ENCODE measurements around the gene S100A4.
"Not testable (repeated sequence)": the region's sequence is repeated elsewhere in the genome, so short reads cannot be mapped to it uniquely, and the experiment has no call there.

Gene S100A4

DNA sequence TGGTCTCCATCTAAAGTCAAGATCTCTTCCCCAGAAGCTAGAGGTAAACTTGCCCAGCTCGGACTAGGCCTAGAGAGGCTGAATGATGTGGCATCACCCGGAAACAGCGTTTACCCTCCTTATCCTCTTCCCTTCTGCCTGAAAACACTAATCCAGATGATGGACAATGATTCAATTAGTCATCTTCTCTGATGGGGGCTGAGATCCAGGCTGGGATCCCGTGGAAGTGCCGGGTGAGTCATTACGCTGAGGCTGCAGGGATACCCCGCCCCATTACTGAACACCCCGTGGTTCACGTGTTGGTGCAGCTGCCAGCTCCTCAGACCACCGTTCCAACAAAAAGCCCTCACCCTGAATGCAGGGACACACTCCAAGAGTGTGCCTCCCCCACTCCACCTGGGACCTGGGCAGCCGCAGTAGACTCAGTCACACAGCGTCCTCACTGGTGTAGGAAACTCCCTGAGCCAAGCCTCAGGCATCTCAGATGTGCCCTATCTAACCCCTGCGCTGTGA, 11.9 kb downstream of the S100A4 start:
- peak; percentile 47 for DNase-seq (ENCODE audit: low spot score)

DNA sequence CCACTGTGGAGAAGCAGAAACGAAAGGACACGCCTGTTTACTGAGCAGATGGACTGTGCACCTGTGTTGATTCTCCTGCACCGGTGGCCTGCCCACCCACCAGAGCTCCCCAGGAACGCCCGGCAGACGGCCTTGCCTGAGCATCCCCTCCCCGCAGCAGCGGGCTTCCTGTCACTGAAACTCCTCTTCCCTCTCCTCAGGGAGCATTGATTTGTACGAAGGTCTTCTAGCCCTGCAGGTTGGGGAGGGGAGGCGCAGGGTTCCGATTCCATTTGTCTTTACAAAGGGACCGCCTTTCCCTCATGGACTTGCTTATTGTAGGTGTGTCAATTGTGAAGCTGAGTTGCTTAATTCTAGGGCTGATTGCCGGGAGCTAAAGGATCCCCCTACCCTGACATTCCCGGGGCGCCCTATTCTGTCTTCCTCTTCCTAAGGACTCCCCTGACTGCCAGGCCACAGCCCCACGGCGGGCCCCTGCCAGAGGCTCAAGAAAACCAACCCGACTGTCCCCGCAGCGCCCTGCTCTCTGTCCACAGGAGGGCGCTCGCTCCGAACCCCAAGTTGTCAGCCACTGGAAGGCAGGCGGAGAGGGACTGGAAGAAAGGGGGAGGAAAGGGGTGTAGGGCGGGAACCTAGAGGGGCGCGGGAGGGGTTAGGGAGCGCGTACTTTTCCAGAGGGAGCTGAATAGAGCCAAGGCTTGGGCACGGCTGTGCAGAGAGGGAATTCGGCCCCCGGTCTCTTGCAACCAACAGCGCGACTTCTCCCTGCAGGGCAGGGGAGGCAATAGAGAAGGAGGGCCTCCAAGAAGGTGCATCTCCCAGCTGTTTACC, 12.6 kb downstream of the S100A4 start:
- DNase-seq (ENCODE audit: low spot score): peak; percentile 86

DNA sequence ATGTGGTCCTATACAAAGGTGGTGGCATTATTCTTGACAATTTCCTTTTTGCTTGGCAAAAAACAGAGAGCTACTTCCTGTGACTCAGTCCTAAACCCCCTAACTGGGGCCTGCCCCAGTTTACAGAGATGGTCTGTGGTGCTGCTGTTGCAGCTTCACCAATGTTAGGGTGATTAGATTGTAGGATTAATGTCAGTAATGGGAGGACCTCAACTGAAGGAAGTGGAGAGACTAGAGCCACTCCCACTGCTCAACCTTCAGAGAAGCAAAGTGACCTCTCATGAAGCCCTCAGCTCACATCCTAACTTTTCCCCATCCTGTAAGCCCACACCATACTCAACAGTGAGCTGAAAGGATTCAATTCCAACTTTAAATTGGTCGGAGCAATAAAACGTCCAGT, 13.4 kb downstream of the S100A4 start:
- peak; percentile 34 for DNase-seq (ENCODE audit: low spot score)

DNA sequence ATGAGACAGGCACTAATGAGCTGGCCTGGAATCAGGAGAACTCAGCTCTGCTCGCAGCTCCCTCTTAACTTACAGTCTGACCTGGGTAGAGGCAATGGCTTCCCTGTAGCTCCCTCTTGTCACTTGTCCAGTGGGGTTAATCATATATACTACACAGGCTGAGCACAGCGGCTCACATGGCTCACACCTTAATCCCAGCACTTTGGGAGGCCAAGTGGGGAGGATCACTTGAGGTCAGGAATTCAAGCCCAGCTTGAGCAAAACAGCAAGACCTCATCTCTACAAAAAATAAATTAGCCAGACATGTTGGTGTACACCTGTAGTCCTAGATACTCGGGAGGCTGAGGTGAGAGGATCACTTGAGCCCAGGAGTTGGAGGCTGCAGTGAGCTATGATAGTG, 14.0 kb downstream of the S100A4 start:
- DNase-seq (ENCODE audit: low spot score): no peak

DNA sequence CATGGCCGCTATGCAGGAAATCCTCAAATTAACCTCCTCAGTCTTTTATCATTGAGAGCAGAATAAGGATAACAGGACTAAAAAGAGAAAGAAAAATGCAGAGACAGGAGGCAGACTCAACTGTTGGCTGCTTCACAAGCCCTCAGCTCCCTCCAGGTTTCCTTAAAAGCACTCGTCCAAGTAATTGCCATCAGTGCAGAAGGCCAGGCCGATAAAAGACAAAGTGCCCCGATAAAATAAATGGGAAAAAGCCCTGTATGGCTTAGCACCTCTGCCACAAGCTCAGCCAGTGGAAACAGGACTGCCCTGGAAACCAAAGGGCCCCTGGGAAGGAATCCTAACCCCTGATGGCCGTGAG, 17.9 kb downstream of the S100A4 start:
- no peak for DNase-seq (ENCODE audit: low spot score)

DNA sequence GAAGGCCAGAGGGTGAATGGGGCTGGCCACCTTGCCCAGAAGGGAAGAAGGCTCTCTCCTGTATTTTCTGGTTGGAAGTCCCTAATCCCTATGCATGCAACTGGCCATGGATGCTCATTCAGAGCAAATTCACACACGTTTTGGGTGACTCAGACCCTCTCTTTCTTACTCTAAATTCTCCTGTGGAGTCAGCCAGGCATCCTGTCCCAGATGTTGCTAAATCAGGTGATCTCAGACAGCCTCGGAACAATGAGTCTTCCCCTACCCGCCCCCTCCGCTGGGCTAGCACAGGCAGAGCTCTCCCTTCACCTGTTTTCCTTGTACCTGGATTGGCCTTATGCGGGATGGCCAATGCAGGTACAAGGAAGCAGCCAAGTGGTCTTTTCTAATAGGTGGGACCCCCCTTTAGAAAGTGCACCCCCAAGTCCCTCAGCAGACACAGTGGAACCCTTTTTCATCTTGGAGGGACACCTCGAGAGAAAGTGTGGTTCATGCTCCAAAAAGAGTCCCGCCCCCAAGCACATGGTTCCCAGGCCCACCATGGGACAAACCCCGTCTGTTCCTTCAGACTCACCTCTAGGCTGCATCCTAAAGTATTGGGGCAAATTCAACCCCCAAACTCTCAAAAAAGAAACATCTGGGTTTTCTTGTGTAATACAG, 18.5 kb downstream of the S100A4 start:
- no peak for DNase-seq (ENCODE audit: low spot score)

DNA sequence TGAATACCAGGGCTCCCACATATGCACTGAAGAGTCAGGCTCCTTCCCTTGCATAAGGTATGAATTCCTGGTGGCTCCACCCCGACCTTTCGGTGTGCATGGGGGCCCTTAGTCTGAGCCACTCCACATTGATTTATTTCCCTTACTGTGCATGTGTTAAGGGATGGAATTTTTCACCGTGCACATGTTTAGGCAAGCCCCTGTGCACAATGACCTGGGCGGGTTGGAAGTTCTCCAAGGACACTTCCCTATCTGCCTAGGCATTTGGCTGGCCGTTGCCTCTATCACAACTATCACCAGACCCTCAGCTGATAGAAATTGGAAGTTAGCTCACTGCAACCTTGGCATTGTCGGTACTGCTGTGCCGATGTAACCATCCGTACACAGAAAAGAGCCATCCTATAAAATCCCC, 19.5 kb downstream of the S100A4 start:
- peak; percentile 27 for DNase-seq (ENCODE audit: low spot score)

DNA sequence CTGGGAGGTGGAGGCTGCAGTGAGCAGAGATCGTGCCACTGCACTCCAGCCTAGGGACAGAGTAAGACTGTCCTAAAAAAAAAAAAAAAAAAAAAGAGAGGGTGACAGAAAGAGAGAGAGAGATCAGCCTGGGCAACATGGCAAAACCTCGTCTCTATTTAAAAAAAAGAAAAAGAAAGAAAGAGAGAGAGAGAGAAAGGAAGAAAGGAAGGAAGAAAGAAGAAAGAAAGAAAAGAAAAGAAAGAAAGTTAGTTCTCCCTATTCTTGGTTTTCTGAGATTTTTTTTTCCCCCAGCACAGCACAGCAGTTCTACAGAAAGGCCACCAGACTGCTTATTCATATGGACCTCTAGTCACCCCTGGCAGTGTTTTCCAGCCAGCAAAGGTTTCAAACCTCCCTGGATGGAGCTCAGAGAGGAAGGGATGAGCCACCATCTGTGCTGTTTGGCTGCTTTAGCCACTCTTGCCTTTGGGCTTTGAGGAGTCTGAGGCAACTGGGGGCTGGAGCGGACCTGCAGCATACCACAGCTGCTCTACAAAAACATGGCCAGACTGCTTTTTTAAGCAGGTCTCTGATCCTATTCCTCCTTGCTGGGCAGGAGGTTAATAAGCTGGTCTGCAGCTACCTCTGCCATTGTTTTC, 20.4 kb downstream of the S100A4 start:
- DNase-seq (ENCODE audit: low spot score): no peak

DNA sequence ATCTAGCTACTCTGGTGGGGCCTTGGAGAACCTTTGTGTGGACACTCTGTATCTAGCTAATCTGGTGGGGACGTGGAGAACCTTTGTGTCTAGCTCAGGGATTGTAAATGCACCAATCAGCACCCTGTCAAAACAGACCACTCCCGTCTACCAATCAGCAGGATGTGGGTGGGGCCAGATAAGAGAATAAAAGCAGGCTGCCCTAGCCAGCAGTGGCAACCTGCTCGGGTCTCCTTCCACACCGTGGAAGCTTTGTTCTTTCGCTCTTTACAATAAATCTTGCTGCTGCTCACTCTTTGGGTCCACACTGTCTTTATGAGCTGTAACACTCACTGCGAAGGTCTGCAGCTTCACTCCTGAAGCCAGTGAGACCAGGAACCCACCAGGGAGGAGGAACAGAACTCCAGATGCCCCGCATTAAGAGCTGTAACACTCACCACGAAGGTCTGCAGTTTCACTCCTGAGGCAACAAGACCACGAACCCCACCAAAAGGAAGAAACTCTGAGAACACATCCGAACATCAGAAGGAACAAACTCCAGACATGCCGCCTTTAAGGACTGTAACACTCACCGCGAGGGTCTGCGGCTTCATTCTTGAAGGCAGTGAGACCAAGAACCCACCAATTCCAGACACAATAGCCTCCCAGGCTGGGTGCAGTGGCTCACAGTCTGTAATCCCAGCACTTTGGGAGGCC, 23.1 kb downstream of the S100A4 start:
- DNase-seq (ENCODE audit: low spot score): not testable (repeated sequence)

DNA sequence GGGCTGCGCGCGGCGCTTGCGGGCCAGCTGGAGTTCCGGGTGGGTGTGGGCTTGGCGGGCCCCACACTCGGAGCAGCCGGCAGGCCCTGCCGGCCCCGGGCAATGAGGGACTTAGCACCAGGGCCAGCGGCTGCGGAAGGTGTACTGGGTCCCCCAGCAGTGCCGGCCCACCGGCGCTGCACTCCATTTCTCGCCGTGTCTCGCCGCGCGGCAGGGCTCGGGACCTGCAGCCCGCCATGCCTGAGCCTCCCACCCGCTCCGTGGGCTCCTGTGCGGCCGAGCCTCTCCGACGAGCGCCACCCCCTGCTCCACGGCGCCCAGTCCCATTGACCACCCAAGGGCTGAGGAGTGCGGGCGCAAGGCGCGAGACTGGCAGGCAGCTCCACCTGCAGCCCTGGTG, 23.8 kb downstream of the S100A4 start:
- DNase-seq (ENCODE audit: low spot score): not testable (repeated sequence)

DNA sequence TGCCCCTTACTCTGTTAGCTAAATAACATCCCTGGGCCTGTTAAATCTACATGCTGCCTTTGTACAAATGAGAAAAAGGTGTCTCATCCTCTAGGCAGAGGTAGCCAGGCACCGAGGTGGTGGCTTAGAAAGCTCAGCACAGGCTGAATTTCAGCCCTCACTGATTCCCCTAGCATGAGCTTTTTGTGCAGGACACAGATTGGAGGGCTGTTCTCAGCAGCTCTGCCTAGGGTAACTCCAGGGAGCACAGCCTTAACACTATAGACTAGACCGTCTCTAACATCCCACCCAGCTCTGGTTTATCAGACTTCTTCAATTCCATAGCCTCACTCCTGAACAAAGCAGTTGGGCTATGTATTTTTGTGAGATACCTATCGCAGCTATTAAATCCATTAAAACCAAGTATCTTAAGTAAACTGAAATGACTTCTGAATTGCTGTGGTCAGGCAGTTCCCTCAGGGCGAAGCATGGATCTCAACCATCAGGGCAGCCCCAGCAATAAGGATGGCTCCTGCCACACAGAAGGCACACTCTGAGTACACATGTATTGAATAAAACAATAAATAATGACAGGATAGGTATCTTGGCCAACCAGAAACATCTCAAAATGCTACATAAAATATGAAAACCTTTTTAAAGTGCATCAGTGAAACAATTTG, 24.7 kb downstream of the S100A4 start:
- DNase-seq (ENCODE audit: low spot score): no peak

DNA sequence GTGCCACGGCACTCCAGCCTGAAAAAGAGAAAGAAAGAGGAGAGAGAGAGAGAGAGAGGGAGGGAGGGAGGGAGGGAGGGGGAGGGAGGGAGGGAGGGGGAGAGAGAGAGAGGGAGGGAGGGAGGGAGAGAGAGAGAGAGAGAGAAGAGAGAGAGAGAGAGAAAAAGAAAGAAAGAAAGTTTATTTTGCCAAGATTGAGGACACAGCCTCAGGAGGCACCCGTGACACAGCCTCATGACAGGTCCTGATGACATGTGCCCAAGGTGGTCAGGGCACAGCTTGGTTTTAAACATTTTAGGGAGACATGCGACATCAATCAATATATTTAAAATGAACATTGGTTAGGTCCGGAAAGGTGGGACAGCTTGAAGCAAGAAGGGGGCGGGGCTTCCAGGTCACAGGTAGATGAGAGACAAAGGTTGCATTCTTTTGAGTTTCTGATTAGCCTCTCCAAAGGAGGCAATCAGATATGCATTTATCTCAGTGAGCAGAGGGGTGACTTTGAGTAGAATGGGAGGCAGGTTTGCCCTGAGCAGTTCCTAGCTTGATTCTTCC, 25.4 kb downstream of the S100A4 start:
- DNase-seq (ENCODE audit: low spot score): not testable (repeated sequence)

DNA sequence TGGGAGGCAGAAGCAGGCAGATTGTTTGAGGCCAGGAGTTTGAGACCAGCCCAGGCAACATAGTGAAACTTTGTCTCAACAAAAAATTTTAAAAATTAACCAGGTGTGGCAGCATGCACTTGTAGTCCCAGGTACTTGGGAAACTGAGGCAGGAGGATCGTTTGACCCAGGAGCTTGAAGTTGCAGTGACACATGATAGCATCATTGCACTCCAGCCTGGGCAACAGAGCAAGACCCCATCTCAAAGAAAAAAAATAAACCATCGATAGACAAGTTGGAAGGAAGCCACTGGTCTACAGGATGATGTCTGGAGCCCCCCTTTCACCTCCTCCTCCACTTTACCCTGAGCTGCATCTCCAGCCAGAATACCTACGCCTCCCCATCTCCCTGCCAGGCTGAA, 26.4 kb downstream of the S100A4 start:
- no peak for DNase-seq (ENCODE audit: low spot score)

DNA sequence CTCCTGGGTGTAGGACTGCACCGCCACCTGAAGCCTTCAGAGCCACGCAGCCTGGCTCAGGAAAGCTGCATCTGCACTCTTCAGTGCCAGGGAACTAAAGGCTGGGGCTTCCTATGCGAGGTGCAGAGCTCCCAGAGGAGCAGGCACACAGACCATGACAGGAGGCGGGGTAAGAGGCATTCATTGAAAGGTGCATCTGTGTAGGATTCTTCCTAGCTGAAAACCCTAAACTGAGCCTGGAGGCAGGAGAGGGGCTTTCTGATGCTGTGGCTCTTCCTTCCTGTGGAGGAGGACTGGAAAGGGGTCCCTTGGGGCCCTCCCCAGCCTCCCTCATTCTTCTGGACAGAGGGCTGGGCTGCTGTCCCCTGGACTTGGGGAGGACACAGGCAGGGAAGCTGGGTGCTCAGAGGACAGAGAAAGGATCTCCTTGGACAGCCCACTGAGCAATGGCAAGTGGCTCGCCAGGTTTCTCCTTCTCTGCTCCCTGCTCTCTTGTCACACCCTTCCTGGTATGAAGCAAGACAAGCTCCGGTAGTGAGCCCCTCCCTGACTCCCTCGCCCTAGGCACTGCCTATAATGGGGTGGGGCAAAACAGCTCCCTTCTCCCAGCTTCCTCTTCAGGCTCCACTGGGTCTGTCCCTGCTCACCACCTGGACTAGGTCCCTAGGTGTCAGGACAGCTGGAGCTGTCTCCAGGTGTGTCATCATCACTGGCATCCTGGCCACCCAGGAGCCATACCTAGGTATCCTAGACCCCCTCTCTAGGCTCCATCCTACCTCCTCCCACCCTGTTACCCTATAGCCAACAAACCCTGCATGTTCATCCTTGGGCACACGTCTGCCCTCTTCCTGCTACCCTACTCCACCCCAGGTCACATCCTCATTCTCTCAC, 29.9 kb downstream of the S100A4 start:
- peak; percentile 54 for DNase-seq (ENCODE audit: low spot score)

DNA sequence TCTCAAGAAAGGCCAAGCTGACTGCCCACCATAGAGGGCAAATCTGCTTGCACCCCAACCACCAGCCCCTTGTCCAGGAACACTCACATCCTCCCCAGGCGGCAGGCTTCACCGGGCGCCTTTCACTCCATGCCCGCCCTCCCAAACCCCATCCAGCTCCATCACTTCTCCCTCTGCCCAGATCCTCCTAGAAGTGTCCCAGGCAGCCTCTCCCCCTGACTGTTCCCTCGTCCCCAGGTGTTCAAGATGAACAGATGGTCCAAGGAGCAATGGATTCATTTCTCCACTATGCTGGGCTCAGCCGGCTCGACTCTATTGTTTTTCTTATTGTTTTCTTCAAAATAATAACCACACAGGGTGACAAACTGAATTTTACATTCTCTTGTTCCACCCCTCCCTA, 31.9 kb downstream of the S100A4 start:
- no peak for DNase-seq (ENCODE audit: low spot score)

DNA sequence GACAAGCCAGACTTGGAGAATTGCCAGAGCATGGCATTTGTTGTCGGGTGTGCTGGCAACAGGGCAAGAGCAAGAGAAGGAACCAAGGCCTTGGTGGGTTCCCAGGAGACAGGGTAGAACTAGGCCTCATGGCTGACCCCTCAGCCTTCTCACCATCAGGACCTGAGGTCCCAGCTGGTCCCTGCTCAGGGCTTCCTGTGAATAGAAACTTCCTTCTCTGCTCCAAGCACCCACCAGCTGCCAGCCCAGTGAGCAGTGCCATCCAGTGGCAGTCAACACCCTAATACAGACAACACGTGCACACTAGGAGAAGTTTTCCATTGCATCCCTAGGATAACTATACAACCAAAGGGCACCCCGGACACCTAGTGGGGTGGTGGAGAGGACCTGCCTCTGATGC, 32.6 kb downstream of the S100A4 start:
- DNase-seq (ENCODE audit: low spot score): no peak

DNA sequence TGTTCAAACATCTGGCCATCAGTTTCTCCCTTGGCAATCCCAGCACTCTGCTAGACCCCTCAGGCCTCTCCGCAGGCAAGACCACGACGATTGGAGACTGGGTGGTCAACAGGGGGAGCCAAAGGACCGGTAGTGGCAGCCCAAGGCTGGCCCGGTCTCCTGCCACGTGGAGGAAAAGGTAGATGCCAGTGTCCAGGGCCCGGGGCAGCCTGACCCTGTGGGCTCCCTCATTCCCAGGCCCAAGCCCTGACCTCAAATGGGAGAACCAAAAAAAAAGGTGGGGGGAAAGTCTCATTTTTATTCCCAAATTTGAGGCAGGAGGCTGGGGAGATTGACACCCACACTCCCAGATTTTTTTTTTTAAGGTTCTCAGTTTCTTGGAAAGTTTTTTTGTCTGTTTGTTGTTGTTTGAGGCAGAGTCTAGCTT, 34.6 kb downstream of the S100A4 start:
- DNase-seq (ENCODE audit: low spot score): peak; percentile 82

DNA sequence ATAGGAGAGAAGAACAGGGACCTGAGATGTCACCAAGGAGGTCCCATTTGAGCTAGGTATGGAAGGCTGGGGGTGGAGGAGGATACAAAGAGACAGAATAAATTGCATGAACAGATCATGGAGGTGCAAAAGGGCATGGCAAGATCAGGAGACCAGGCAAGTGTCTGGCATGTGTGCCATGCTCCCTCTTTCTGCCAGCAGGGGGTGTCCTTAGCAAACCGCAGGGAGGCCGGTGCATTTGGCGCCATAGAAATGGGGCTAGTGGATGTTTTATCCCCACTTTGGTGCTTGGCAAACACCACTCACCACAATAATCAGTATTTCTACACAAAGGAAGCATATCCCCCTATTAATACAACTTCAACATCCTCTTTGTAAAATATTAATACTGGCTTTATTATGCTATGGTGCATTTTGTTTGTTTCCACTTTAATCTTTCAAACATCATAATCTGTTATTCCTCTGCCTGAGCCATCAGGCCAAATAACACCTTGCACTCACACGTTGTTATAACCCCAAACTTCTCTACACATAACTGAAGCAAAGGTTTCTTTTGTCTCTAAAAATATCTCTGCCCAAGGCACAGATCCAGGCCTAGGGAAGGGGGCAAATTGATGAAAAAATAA, 35.8 kb downstream of the S100A4 start:
- DNase-seq (ENCODE audit: low spot score): peak; percentile 73

DNA sequence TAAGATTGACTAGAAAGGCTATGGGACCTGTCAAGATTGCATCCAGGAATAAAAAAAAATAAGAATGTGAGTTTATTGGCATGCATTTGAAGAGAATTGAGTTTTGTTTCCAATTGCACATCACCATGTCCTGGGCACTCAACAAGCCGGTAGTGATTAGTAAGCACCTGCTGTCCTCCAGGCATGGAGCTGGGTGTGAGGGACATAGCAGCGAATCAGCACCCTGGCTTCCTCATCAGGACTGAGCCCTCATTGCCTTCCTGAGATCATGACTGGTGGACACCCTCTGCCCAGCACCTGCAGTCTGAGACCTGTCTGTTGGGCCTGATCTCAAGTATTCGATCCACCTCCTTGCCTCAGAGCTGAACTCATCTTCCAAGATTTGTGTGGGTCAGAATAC, 36.6 kb downstream of the S100A4 start:
- DNase-seq (ENCODE audit: low spot score): no peak
